HK-2 (cell line): Measurements from ENCODE around the gene NTRK1.
A peak's percentile ranks its signal among the peaks of the same experiment; 100 is the strongest.

ENCODE experiments used
- DNase-seq: peaks from one replicate; pipeline ENCODE4 v3.0.0-alpha.2; 2018; ENCODE audit not compliant: unreplicated experiment

The NTRK1 gene

GRCh38 chr1:156881101-156881500 is 20.4 kb downstream of the NTRK1 start:
- DNase-seq = no peak

DNA sequence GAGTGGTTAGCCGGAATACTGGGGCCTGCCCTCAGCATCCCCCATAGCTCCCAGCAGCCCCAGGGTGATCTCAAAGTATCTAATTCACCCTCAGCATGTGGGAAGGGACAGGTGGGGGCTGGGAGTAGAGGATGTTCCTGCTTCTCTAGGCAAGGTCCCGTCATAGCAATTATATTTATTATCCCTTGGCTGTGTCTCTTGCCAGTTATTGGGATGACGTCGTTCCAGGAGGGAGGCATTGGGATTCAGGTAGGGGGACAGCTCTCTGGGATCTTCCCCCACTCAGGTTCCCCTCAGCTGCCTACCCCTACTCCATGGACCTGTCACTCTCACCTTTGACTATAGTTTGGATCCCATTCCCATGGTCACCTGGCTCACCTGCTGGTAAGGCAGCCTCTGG is 21.0 kb downstream of the NTRK1 start:
- no peak for DNase-seq

DNA sequence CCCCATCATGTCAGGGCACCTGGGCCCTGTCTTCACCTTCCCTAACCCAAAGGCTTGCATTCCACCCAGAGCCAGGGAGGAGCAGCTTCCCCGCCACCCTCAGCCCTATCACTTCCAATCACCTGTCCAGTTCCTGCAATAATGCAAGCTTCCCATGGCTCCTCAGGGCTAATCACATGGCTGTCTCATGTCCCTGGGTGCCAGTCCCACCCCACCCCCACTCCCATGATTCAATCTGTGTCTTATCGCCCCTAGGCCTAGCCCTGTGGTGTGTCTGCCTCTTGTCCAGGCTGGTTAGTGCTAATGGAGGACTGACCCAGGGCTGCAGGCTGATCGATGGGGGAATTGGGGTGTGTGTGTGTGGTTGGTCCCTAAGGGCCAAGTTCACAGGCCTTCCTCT is 21.9 kb downstream of the NTRK1 start:
- DNase-seq = no peak

GRCh38 chr1:156883919-156884318 is 23.3 kb downstream of the NTRK1 start:
- DNase-seq = no peak

DNA sequence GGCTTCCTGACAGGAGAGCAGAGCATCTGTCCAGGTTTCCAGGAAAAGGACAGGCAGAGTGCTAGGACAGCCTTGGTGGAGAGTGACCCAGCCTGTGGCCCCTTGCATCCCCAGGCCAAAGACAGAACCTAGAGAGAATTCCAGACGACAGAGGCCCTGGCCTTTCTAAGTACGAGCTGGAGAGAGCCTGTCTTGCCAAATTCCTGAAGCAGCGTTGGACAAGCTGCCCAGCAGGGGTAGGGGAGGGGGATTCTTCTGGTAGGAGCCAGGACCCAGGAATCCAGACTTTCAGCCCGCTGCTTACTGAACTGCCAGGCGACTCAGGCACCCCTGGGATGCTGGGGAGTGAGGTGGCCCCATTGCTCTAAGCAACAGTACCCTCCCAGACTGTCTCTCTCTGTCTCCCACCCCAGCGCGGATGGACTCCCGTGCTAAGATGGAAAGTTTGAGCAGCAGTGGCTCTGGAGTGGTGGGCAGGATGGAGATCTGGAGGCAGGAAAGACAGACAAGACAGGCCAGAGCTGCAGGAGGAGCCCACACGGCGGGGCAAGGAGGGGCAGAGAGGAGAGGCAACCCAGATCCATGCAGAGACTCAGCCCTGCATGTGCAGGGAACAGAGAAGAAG is 24.0 kb downstream of the NTRK1 start:
- DNase-seq = no peak

DNA sequence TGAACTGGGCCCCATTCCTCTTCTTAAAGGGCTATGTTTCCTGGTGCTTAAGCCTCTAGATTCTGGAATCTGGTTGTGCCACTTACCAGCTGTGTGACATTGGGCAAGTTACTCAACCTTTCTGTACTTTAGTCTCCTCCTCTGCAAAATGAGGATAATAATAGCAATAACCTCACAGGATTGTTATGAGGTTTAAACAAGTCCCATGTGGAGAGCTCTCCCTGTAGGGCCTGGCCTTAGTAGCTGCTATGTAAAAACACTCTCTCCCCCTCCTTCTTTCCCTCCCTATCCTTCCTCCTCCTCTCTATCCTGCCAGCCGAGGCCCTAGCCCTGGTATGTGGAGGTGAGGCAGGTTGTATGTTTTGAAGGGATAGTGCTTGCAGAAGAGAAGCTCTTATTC is 24.6 kb downstream of the NTRK1 start:
- DNase-seq = no peak

DNA sequence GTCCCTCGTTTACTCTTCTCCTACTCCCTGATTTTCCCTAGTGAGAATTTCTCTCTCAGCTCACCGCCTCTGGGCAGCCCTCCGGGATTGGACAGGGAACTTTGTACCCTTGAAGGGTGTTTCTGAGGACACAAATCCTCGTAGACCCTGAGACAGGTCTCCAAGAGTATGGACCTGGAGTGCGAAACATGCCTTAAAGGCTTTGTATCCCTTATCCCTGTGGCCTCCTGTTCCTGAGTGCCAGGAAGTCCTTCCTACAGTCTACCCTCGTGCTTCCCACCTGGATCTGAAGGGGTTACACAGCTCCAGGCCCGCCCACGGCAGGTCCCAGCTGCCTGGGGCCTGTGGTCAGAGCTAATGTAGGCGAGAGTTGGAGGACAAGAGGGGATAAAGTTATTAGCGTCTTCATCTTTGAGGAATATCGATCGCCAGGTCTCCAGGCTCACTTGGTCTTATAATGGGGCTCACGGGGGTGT is 25.3 kb downstream of the NTRK1 start:
- no peak for DNase-seq

DNA sequence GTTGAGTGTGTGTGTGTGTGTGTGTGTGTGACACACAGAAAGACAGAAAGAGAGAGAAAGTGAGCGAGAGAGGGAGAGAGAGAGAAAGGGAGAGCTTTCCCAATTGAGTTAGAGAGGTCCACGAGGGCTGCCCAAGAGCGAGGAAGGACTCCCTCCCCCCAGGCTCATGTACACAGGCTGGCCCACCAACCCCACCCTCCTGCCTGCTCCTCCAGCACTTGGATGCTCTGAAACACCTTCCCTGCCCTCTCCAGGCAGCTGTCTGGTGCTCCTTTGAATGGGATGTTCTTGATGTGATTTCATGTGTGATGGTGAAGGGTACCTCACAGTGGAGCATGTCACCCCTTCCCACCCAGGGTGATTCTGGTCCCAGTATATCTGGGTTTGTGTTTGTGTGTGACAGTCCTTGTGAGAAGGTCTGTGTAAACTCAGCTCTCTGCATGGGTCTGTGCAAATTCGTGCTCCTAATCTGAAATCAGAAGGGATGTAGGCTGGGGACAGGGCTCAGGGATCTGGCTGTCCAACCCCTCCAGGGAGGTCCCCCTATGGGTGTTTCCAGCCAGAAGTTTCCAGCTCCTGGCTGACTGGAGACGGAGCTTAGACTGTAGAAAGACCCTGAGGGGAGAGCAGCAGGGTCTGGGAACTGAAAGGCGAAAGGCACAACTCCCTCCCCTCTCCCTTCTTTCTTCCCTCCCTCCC is 26.1 kb downstream of the NTRK1 start:
- no peak for DNase-seq

- DNase-seq = no peak
Observed at GRCh38 chr1:156887317-156887716, 26.7 kb downstream of the NTRK1 start.

DNA sequence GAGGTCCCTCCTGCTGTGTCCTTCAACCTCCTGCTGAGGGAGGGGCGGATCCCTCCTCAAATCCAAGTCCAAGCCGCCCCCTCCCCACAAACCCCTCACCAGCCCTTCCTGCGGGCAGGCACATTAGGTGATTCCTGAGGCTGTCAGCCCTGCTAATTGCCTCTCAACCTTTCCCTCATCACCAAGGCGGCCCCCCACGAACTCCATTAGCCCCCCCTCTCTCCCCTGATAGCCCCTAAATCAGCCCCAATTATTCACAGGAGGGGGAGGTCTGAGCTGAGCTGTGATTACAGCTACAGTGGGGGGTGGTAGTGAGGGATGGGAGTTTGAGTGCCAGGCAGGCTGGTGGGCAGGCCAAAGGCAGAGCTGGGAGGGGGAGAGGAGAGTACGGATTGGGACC is 27.1 kb downstream of the NTRK1 start:
- DNase-seq = no peak

DNA sequence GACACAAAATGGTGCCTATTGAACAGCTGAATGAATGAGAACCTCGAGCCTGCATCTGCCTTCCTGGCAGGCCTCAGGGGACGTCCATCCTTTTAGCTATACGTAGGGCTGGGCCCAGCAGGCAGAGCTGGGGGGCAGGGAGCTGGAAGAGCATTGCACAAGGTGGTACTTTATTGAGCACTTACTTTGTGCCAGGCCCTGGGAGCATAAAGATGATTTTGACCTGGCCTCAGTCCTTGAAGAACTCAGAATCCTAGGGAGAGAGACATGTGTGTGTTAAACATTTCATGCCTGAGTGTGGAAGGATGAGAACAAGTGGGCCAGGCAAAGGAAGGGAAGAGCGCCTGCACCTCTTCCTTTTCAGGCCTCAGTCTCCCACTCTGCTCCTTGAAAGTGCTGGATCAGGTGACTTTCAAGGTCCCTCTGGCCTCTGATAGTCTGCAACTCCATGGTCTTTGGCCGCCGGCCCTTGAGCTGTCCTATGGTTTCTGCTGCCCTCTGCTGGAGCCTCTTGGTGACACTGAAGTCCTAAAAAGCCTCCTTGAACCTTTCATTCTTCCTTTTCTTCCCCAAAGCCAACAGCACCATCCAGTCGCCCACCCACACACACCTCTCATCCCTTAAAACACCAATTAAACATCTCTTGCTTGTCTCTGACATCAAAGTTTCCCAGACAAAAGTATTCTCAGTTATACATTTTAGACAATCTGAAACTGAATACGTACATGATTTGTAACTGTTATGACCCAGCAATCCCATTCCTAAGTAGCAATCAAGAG is 29.3 kb downstream of the NTRK1 start:
- peak; percentile 75 for DNase-seq

GRCh38 chr1:156892190-156893047 is 31.8 kb downstream of the NTRK1 start:
- peak; percentile 90 for DNase-seq

GRCh38 chr1:156893048-156893953 is 32.6 kb downstream of the NTRK1 start, which contains the start of gene PEAR1:
TSS of gene PEAR1 (plus strand) at chr1:156893718. CDS start at chr1:156903927, 10,209 bp downstream.
- DNase-seq = no peak

DNA sequence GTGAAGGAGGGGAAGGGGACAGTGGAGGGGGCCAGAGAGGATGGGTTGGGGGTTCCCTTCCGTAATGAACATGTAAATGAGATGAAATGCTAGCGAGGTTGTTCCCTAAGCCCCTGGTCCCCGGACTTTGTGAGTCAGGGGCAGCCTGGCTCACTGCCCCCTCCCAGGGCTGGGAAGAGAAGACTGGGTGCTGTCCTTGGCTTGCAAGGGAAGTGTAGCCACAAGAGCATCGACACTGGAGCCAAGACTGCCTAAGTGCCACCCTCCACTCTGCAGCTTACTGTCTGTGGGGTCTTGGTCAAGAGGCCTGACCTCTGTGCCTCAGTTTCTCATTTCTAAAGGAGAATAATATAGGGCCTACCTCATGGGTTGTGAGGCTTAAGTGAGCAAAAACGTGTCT is 33.3 kb downstream of the NTRK1 start:
- no peak for DNase-seq

DNA sequence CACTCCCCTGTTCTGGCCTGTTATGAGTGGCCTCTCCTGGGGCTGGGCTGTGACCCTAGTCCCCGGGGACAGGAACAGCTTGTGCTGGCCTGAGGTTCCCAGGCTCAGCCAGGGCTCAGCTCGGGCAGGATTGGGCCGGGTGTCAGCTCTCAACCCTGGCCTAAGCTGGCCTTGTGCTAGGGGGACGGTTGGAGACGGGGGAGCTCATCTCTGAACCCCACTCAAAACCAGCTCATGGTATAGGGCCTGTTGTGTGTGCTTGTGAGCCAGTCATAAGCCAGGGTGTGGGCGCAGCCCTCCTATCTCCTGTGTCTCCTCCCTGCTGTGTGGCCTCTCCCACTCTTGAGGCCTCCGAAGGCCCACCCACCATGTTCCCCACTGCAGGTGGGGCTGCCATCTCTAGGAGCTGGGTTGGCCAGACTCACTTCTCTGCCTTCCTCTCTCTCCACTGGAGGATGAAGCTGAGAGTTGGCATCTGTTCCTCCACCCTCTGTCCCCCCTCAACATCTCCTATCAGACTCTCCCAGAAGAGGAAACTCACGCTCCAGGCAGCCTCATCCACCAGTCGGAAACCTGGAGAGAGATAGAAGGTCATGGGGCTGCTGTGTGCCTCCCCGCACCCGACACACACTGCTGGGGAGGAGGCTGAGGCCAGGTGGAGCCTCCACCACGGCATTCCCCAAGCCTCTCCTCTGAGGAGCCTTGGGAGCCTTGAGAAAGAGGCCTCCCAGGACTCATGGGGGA is 34.2 kb downstream of the NTRK1 start:
- no peak for DNase-seq

DNA sequence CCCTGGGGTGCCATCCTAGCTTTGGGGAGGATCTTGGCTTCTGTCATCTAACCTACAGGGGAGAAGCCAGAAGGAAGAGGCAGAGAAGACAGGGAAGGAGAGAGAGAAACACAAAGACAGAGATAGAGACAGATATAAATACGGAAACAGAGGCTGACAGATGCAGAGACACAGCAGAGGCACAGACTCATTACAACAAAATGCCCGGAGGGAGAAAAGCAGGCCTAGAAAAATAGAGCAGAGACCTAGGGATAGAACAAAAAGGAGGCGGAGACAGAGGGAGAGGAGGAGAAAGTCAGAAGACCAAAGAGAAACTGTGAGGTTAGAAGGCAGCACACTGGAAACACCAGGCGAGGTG is 34.8 kb downstream of the NTRK1 start:
- no peak for DNase-seq

GRCh38 chr1:156895927-156896326 is 35.3 kb downstream of the NTRK1 start:
- no peak for DNase-seq

GRCh38 chr1:156896490-156897033 is 35.9 kb downstream of the NTRK1 start:
- peak; percentile 93 for DNase-seq

- peak; percentile 54 for DNase-seq
Observed at GRCh38 chr1:156897078-156897825, 36.6 kb downstream of the NTRK1 start.
